Measurements from ENCODE around the gene TRIM24. TPM values are rescaled to one million over a fixed set of nuclear protein-coding genes. Genes with fewer than 3 reads are reported as not detected.

TRIM24 gene
- total RNA-seq, 1 experiment from 2014 or later = 28.4 TPM

GRCh38 chr7:138588986-138589385, 128.9 kb downstream of the TRIM24 start:
- no peak for ATAC-seq
- in situ Hi-C loops (cut with HindIII; ENCODE audit: low pct_unique_long_range_greater_than_20kb, low sequenced_read_pairs) (no loop called here), intact Hi-C loops (cut with micrococcal nuclease; ENCODE audit: unreplicated experiment) (no loop called here)
- DNase-seq (ENCODE audit: low read depth, low spot score) = no peak
- H3K9me3 ChIP-seq (ENCODE audit: control insufficient read depth, insufficient read depth, low read depth, low read length) = no peaks in the 10 kb centered on the region
- no peaks in the 10 kb centered on the region for H3K4me1 ChIP-seq (ENCODE audit: control insufficient read depth, insufficient read depth, low read length)
- ChIA-PET CTCF (no interaction called here), POLR2A (interaction anchor here (0.6 kb wide), 1 partner anchor 37 kb away, joined by 3 read pairs; no protein-coding TSS in a partner anchor)
- BruUV-seq (replicated peaks) = no TSS peak
- no peak for TF ChIP-seq TCF7L2 (IDR thresholded peaks at IDR 0.05; ENCODE audit: low read depth, low read length)
- no peak for TF ChIP-seq REST (IDR thresholded peaks at IDR 0.05; ENCODE audit: insufficient read depth in 1 of 2, low read depth in 2 of 2, low read length in 1 of 2)
- no peak for TF ChIP-seq SIN3A (IDR thresholded peaks at IDR 0.05; ENCODE audit: borderline replicate concordance, insufficient read depth, low read depth, low read length)
- no peak for TF ChIP-seq POLR2AphosphoS5 (IDR thresholded peaks at IDR 0.05; ENCODE audit: low read depth, low read length)
- TF ChIP-seq CTCF (IDR thresholded peaks at IDR 0.05) = no peak
- no peaks in the 10 kb centered on the region; the same call in 1 of the 2 replicates for H3K36me3 ChIP-seq (ENCODE audit: control insufficient read depth, insufficient read depth, low read length)
- H3K4me3 ChIP-seq (ENCODE audit: low read depth in 2 of 2, low read length in 2 of 2) = no peak overlapping the region
- H3K27ac ChIP-seq (ENCODE audit: low read length) = no peak overlapping the region
- H3K27me3 ChIP-seq (ENCODE audit: control insufficient read depth, insufficient read depth, low read length) = no peaks in the 10 kb centered on the region

GRCh38 chr7:138590154-138590553, 130.1 kb downstream of the TRIM24 start:
- H3K27me3 ChIP-seq (ENCODE audit: control insufficient read depth, insufficient read depth, low read length) = no peaks in the 10 kb centered on the region
- H3K4me1 ChIP-seq (ENCODE audit: control insufficient read depth, insufficient read depth, low read length) = no peaks in the 10 kb centered on the region
- no TSS peak for BruUV-seq (replicated peaks)
- ATAC-seq = no peak
- ChIA-PET POLR2A (no interaction called here), CTCF (no interaction called here)
- no peak for TF ChIP-seq POLR2AphosphoS5 (IDR thresholded peaks at IDR 0.05; ENCODE audit: low read depth, low read length)
- no peak for TF ChIP-seq TCF7L2 (IDR thresholded peaks at IDR 0.05; ENCODE audit: low read depth, low read length)
- TF ChIP-seq CTCF (IDR thresholded peaks at IDR 0.05) = no peak
- TF ChIP-seq SIN3A (IDR thresholded peaks at IDR 0.05; ENCODE audit: borderline replicate concordance, insufficient read depth, low read depth, low read length) = no peak
- no peak for TF ChIP-seq REST (IDR thresholded peaks at IDR 0.05; ENCODE audit: insufficient read depth in 1 of 2, low read depth in 2 of 2, low read length in 1 of 2)
- H3K36me3 ChIP-seq (ENCODE audit: control insufficient read depth, insufficient read depth, low read length) = no peaks in the 10 kb centered on the region; the same call in 1 of the 2 replicates
- no peak overlapping the region for H3K27ac ChIP-seq (ENCODE audit: low read length)
- H3K4me3 ChIP-seq (ENCODE audit: low read depth in 2 of 2, low read length in 2 of 2) = no peak overlapping the region
- no peaks in the 10 kb centered on the region for H3K9me3 ChIP-seq (ENCODE audit: control insufficient read depth, insufficient read depth, low read depth, low read length)
- in situ Hi-C loops (cut with HindIII; ENCODE audit: low pct_unique_long_range_greater_than_20kb, low sequenced_read_pairs) (no loop called here), intact Hi-C loops (cut with micrococcal nuclease; ENCODE audit: unreplicated experiment) (no loop called here)
- DNase-seq (ENCODE audit: low read depth, low spot score) = no peak

Data from Panc1 (cell line).